Activated gamma-delta T cell treated with anti-CD3 and anti-CD28 coated beads, Interleukin-2, amount 50 U/mL, for 16 hours (primary cell): Measurements from ENCODE around the gene PVALEF.

Source experiments
- DNase-seq: peaks from one replicate; pipeline ENCODE4 v3.0.0-alpha.2; 2020; ENCODE audit warnings: low read depth

Gene PVALEF

GRCh38 chr17:81162491-81162890 is 2.8 kb upstream of the PVALEF start:
- DNase-seq, result no peak

DNA sequence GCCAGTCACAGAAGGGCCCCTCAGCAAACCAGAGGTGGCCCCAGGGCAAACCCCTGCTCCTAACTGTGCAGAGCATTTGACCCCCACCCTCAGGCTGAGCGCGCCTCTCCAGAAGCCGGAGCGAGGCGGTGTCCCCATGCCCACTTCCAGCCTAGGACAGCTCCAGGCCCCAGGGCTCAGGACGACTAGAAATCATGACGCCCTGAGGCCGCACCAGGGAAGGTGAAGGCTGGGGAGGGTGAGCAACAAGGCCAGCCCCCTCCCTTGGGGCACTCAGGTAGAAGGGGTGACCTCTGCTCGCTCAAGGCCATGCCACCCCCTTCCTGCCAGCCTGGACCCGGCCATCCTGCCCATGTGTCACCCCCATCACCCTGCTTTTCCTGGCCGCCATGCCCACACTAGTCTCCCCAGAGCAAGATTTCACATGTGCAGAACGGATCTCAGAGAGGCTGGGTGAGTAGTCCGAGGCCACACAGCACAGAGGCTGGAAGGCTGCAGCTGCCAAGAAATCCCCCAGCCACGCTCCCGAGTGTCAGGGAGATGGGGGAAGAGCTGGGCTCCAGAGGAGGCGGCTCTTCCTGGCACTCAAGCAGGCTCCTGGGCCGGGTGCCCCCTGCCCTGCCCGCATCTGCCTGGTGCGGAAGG is 2.1 kb upstream of the PVALEF start:
- DNase-seq, result no peak

DNA sequence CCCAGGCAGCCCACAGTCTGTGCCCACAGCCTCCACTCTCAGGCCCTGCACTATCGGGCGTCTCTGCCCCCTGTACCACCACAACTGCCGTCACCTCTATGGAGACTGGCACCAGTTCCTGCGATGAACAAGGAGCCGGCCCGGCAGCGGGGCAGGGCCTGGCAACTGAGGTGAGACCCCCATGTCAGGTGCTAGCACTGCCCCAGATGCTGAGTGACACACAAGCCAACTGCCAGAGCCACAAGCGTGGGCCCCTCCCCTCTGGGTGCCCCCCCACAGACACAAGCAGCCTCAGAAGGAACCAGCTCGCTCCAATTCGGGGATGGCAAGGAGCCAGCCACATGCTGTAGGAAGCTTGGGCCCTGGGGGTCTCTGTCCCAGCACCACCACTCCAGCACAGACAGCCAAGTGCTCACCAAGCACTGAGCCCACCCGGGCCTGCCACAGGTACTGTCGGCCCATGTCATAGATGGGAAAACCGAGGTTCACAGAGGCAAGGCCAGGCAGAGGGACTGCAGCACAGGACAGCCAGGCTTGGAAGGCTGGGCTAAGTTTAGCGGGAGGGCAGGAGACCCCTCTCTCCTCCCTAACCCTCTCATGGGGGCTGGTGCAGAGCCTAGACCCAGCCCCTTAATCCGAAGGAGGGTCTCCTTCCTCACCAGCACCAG is 1.5 kb upstream of the PVALEF start:
- no peak for DNase-seq

DNA sequence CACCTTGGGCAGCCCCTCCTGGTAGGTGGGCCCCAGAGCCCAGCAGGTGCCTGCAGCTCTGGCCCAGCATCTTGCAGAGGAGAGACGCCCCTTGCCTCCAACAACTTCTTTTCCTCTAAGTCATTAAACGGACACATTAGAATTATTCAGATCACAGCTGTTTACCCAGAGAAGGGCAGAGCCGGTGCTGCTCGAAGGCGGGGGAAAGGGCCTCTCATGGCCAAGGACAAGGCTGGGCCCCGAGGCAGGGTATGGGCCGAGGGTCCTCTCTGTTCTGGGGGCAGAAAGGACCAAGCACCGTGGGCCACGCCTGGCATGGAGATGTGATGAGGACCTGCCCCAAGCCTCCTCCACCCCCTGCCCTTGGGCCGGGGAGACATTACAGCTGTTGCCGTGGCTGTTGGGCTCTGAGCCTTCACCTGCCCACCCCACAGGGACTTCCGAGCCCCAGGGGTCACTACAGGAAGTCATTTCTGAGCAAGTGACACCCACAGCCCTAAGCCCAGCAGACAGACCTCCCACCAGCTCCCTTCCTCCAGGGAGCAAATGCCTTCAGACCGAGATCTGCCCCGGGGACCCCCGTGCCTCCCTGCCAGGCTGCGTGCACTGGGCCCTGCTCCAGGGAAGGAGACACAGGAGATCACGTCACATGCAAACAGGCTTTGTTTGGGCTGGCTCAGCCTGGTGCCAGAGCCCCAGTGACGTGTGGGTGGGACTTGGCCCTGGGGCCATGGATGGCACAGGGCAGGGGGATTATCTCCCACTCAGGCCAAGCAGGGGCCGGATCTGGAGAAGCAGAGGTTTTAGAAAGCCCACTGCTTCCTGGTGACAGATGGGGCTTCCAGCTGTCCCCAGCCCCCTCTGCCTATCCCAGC is 699 bp upstream of the PVALEF start:
- no peak for DNase-seq

DNA sequence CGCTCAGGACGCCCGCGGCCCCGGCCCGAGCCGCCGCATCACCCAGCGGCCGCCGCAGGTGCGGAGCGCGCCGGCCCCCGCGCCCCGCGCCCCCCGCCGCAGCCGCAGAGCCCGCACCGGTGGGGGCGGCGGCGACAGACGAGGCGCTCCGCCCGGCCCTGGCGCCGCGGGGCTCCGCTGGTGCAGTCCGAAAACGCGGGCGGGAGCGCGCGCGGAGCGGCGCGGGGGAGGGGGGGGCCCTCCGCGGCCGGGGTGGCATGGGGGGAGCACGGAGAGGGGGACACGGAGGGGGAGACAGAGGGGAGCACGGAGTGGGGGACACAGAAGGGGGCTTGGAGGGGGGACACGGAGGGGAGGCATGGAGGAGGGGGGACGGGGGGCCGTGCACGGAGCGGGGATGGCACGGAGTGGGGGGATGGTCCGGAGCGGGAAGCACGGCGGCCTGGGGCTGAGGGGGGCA is 756 bp downstream of the PVALEF start, which contains the start of gene AATK:
Gene AATK, minus strand, starts transcription at position 189 of the 460 bp plus-strand sequence. CDS start 229 bp downstream, outside the sequence.
- no peak for DNase-seq

DNA sequence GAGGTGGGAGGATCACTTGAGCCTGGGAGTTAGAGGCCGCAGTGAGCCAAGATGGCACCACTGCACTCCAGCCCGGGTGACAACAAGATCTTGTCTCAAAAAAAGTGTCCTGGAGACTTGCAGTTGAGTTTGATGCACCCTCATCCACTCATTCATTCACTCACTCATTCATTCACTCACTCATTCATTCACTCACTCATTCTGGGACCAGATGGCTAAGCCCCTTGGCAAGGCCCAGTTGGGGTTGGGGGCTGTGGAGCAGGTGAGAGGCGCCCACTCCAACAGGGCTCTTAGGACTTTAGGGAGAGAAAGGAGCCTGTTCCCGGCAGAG is 1.9 kb downstream of the PVALEF start:
- no peak for DNase-seq

DNA sequence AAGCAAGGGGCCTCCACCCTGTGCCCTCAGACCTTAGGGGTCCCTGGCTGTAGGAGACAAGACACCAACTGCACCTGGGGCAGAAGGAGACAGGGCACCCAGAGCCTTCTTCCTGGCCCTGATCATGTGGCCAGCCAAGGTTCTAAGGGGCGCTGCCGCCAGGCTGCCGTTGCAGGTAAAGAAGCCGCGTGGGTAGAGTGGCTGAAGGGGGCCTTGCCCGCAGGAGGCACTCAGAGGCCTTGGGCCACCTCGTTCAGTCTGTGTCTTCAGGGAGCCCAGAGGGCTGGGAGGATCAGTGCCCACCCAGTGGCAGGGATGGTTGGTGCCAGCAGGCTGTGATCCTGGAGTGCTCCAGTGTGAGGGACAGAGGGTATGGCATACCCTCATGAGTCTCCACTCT is 2.3 kb downstream of the PVALEF start:
- DNase-seq, result no peak

DNA sequence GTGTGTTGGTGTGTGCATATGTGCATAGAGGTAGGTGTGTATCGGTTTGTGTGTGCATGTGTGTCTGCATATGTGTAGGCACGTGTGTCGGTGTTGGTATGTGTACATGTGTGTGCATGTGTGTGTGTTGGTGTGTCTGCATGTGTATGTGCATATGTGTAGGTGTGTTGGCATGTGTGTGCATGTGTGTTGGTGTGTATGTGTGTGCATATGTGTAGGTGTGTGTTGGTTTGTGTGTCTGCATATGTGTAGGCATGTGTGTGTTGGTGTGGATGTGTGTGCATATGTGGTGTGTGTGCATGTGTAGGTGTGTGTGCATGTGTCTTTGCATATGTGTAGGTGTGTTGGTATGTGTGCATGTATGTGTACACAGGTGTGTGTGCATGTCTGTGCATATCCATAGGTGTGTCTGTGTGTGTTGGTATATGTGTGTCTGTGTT is 4.6 kb downstream of the PVALEF start:
- no peak for DNase-seq

DNA sequence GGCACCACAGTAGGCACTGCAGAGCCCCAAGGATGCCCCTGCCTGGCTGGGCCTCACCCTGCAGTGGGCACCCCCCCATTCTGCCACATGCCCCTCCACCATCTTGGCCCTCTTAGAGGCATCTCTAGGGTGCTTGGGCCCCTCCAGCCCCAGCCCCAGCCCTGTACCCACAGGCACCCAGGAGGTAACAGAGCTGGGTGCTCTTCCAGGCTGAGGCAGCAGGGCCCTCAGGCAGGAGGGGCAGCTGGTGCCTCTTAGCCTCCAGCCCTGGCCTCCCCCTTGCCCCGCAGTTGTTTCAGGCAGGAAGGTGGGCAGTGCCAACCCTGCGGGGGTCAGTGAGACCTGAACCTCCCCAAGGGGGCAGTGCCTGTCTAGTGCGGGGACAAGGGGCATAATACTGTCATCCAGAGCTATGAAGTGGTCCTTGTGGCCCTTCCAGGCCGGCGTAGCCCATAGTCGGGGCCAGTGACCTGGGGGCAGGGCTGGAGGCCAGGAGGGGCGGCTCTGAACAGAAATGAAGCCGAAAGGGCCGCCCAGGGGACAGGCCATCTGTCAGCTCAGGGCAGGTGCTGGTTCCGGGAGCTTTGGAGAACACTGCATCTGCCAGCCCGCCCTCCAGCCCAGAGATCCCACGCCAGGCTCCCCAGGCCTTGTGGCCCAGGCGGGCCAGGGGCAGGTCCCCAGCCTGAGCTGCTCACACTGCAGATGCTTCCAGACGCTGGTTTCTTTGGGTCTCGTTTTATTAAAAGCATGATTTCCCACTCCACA is 5.6 kb downstream of the PVALEF start:
- DNase-seq, result no peak

- no peak for DNase-seq
These were observed 6.6 kb downstream of the PVALEF start for GRCh38 chr17:81171941-81172340.

DNA sequence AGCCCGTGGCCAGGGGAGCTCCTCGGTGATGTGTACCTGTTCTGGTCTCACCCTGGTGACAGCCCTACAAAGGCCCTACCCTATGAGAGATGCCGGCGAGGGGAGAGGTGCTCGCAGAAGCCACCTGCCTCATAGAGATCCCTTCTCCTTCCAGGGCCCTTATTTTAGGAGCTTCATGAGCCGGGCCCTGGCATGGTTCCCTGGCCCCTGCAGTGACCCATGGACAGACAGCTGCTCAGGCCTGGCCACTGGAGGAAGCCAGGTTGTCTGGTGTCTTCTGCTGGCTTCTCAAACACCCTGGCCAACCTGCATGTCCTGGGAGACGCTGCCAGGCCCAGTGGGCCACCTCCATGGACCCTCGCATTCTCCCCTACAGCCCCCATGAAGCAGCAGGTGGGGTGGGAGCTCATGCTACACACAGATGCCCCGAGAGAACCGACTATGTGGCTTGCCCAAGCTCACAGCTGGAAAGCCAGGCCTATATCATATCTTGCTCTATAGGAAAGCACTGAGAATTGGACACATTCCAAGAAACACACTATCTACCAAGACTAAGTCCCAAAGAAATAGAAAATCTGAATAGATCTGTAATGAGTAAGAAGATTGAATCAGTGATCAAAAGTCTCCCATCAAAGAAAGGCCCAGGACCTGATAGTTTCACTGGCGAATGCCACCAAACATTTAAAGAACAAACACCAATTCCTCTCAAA is 7.9 kb downstream of the PVALEF start:
- no peak for DNase-seq

DNA sequence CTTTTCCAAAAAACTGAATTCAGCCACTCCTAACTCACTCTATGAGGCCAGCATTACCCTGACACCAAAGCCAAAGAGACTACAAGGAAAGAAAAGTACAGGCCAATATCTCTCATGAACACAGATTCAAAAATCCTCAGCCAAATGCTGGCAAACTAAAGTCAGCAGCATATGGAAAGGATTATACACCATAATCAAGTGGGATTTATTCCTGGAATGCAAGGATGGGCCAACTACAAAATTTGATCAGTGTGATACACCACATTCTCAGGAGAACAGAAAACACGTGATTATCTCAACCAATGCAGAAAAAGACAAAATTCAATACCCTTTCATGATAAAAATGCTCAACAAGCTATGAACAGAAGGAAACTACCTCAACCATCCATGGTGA is 8.5 kb downstream of the PVALEF start:
- DNase-seq, result no peak

DNA sequence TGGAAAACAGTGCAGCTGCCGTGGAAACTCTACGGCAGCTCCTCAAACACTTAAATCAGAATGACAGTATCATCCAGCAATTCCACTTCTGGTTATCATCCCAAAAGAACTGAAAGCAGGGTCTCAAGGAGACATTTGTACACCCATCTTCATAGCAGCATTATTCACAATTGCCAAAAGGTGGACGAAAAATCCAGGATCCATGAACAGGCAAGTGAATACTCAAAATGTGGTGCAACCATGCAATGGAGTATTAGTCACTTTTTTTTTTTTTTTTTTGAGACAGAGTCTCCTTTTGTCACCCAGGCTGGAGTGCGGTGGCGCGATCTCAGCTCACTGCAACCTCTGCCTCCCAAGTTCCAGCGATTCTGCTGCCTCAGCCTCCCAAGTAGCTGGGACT is 11.4 kb downstream of the PVALEF start:
- no peak for DNase-seq

DNA sequence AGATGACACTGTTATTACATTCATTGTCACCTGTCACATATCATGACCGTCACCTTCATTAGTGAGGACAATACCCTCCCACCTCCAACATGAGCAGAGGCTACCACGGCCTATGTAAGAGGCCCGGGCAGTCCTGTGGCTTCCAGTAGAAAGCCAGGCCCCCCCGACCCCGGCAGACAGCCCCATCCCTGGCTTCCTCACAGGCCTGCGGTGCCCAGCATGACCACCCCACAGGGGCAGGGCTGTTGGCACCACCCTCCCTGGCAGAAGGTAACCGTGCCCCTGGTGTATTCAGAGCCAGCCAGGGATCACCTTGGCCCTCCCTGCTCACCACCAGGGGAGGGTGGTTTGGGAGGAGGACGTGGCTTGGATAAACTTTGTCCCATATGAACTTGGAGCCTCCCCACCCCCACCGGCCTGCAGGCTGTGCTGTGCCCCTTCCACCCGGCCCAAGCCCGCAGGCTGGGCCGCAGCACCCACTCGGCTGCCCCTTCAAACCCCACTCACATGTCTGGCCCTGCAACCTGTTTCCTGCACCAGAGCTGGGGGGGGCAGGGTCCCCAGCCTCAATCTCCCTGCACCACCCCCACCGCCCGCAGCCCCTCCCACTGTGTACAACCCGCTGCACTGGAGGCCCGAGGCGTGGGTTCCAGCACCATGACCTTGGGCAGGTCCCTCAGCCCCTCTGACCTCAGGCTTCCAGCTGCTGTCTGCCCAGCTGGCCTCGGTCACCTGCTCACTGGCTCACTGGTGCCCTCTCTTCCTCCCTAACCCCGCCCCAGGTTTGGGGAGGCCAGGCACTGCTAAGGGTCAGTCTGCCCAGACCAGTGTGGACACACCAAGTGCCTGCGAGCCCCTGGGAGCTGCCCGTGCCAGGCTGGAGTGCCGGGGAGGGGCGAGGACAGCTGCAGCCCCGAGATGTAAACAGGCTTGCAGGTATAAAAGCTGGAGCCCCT is 13.1 kb downstream of the PVALEF start:
- no peak for DNase-seq

DNA sequence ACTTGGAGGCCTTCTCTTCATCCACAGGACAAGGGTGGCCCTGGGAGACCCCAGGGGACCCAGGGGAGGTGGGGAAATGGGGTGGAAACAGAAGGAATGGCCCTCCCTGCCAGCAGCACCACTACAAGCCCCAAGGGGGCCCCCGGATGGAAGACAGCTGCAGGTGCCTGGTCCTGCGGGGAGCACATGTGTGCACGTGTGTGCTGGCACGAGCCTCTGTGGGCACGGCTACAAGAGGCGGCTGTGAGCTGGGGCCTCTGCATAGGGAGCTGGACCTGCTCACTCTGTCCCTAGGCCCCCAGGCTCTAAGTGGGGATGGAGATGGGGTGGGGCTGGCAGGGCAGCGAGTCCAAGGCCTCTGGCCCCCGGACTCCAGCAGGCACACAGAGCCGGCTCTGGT is 13.9 kb downstream of the PVALEF start:
- DNase-seq, result no peak

DNA sequence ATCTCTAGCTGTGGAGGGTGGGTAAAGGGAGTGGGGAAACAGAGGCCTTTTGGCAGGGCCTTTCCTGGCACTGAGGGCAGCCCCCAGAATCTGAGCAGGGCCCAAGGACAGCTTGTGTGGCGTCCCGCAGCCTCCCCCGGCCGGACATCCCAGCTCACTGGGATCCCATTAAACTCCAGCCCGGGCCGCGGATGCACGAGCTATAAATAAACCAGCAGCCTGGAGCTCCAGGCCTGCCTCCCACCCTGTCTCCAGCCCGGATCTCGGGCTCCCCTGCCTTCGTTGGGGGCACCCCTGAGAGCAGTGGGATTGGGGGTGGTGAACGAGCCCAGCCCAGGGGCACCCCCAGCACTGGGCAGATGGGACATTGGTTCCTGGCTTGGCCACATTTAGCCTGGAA is 14.6 kb downstream of the PVALEF start:
- no peak for DNase-seq

GRCh38 chr17:81180836-81181810 is 15.8 kb downstream of the PVALEF start:
- DNase-seq, result no peak

DNA sequence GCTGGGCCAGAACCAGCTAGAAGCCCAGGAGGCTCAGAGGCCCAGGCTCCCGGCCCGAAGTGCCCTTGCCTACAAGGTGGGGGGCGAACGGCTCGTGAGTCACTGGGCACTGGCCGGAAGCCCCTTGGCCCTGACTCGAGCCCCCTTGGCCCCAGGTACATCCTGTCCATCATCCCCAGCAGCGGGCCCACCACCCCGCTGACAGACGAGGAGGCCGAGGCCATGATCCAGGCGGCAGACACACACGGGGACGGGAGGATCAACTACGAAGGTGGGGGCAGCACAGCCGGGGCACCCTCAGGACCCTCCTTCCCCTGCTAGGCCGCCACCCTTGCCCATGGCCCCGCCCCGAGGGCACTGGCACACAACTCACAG is 16.5 kb downstream of the PVALEF start:
- DNase-seq, result no peak

GRCh38 chr17:81182596-81182995 is 17.3 kb downstream of the PVALEF start:
- no peak for DNase-seq
